HEK293 (cell line): Measurements from ENCODE around the gene HSD11B1.

Source experiments
- CTCF ChIA-PET: fragments of 350-600 bp; formaldehyde crosslinking; extraction: SDS; loops from one replicate; lab custom pipeline; 2021; ENCODE audit warnings: antibody characterized with exemption; lab: Yijun Ruan, JAX
- POLR2A ChIA-PET: fragments of 300-600 bp; formaldehyde crosslinking; extraction: SDS; loops from one replicate; lab custom pipeline; 2020; ENCODE audit warnings: antibody characterized with exemption, inconsistent platforms; lab: Yijun Ruan, JAX
- H3K27ac ChIP-seq: fragments of 200-500 bp; sonication (Bioruptor generic); 2 replicates; pipeline ENCODE4 v1.5.1; 2014; ENCODE audit warnings: low read depth, low read length, control low read depth, inconsistent platforms; ENCODE audit errors: extremely low read depth
- H3K36me3 ChIP-seq, 2 experiments: fragments of 200-500 bp in 1 of 2; sonication (Bioruptor generic) in 1 of 2; 1 replicate in 1 of 2; 2 replicates in 1 of 2; pipeline ENCODE4 v1.5.1; 2014 to 2017; ENCODE audit warnings: inconsistent platforms in 2 of 2, low read length in 2 of 2; ENCODE audit not compliant: control insufficient read depth in 2 of 2, insufficient read depth in 1 of 2
- H3K4me1 ChIP-seq: fragments of 200-500 bp; sonication (Bioruptor generic); 2 replicates; pipeline ENCODE4 v1.5.1; 2014; ENCODE audit warnings: mild to moderate bottlenecking, low read length, inconsistent platforms; ENCODE audit not compliant: control insufficient read depth, insufficient read depth
- H3K4me3 ChIP-seq: 2 replicates; pipeline ENCODE4 v1.5.1; 2011; ENCODE audit warnings: low read depth, mild to moderate bottlenecking, control low read depth, low read length, moderate library complexity
- H3K9me3 ChIP-seq: fragments of 200-500 bp; sonication (Bioruptor generic); 2 replicates; pipeline ENCODE4 v1.5.1; 2014; ENCODE audit warnings: low read depth, low read length, inconsistent platforms; ENCODE audit not compliant: control insufficient read depth, insufficient read depth
- HOXC10 ChIP-seq: sonication (generic); formaldehyde crosslinking; IDR thresholded peaks from 2 replicates; pipeline ENCODE4 v1.8.1; 2023; ENCODE audit warnings: mild to moderate bottlenecking, missing genetic modification reagents
- OSR2 ChIP-seq: fragments of 450-650 bp; formaldehyde crosslinking; IDR thresholded peaks from 2 replicates; pipeline ENCODE4 v1.5.1; 2016; ENCODE audit warnings: missing biosample characterization, missing genetic modification characterization
- SETDB1 ChIP-seq: IDR thresholded peaks from one replicate; pipeline ENCODE4 v1.6.1; 2017; ENCODE audit warnings: mild to moderate bottlenecking, low read length, moderate library complexity, mixed read lengths; ENCODE audit not compliant: insufficient read length
- SP2 ChIP-seq: fragments of 450-650 bp; formaldehyde crosslinking; IDR thresholded peaks from 2 replicates; pipeline ENCODE4 v1.5.1; 2016; ENCODE audit warnings: missing biosample characterization, missing genetic modification characterization
- SP7 ChIP-seq: fragments of 450-650 bp; formaldehyde crosslinking; IDR thresholded peaks from 2 replicates; pipeline ENCODE4 v1.5.1; 2016; ENCODE audit warnings: missing biosample characterization, missing genetic modification characterization
- YY1 ChIP-seq: fragments of 450-650 bp; formaldehyde crosslinking; IDR thresholded peaks from 2 replicates; pipeline ENCODE4 v1.5.1; 2018; ENCODE audit warnings: missing biosample characterization, missing genetic modification characterization
- ZFP41 ChIP-seq: fragments of 450-650 bp; formaldehyde crosslinking; IDR thresholded peaks from 2 replicates; pipeline ENCODE4 v1.5.1; 2016; ENCODE audit warnings: missing biosample characterization, missing genetic modification characterization, borderline replicate concordance
- ZIC2 ChIP-seq: fragments of 450-650 bp; formaldehyde crosslinking; IDR thresholded peaks from 2 replicates; pipeline ENCODE4 v1.5.1; 2016; ENCODE audit warnings: missing biosample characterization, missing genetic modification characterization
- ZNF121 ChIP-seq: fragments of 450-650 bp; formaldehyde crosslinking; IDR thresholded peaks from 2 replicates; pipeline ENCODE4 v1.5.1; 2016; ENCODE audit warnings: missing biosample characterization, missing genetic modification characterization
- ZNF157 ChIP-seq: fragments of 450-650 bp; formaldehyde crosslinking; IDR thresholded peaks from 2 replicates; pipeline ENCODE4 v1.5.1; 2016; ENCODE audit warnings: missing biosample characterization, missing genetic modification characterization
- ZNF169 ChIP-seq: fragments of 450-650 bp; formaldehyde crosslinking; IDR thresholded peaks from 2 replicates; pipeline ENCODE4 v1.5.1; 2016; ENCODE audit warnings: missing biosample characterization, missing genetic modification characterization
- ZNF19 ChIP-seq: fragments of 450-650 bp; formaldehyde crosslinking; IDR thresholded peaks from 2 replicates; pipeline ENCODE4; 2016; ENCODE audit warnings: missing biosample characterization, missing genetic modification characterization, low read depth
- ZNF223 ChIP-seq: fragments of 450-650 bp; formaldehyde crosslinking; IDR thresholded peaks from 2 replicates; pipeline ENCODE4 v1.5.1; 2016; ENCODE audit warnings: missing biosample characterization, missing genetic modification characterization
- ZNF23 ChIP-seq: fragments of 450-650 bp; formaldehyde crosslinking; IDR thresholded peaks from 2 replicates; pipeline ENCODE4 v1.5.1; 2016; ENCODE audit warnings: missing biosample characterization, missing genetic modification characterization, borderline replicate concordance
- ZNF391 ChIP-seq: fragments of 450-650 bp; formaldehyde crosslinking; IDR thresholded peaks from 2 replicates; pipeline ENCODE4 v1.5.1; 2016; ENCODE audit warnings: low read depth, missing biosample characterization, missing genetic modification characterization, borderline replicate concordance
- ZNF433 ChIP-seq: fragments of 450-650 bp; formaldehyde crosslinking; IDR thresholded peaks from 2 replicates; pipeline ENCODE4 v1.5.1; 2016; ENCODE audit warnings: missing biosample characterization, missing genetic modification characterization, low read depth
- ZNF510 ChIP-seq: fragments of 450-650 bp; formaldehyde crosslinking; IDR thresholded peaks from 2 replicates; pipeline ENCODE4 v1.5.1; 2018; ENCODE audit warnings: mild to moderate bottlenecking, missing genetic modification characterization, missing biosample characterization; ENCODE audit not compliant: insufficient replicate concordance
- ZNF514 ChIP-seq: fragments of 450-650 bp; formaldehyde crosslinking; IDR thresholded peaks from 2 replicates; pipeline ENCODE4 v1.5.1; 2016; ENCODE audit warnings: missing biosample characterization, missing genetic modification characterization
- ZNF529 ChIP-seq: fragments of 450-650 bp; formaldehyde crosslinking; IDR thresholded peaks from 2 replicates; pipeline ENCODE4 v1.5.1; 2017; ENCODE audit warnings: missing genetic modification characterization, missing biosample characterization; ENCODE audit not compliant: insufficient replicate concordance
- ZNF701 ChIP-seq: fragments of 450-650 bp; formaldehyde crosslinking; IDR thresholded peaks from 2 replicates; pipeline ENCODE4 v1.5.1; 2016; ENCODE audit warnings: missing biosample characterization, missing genetic modification characterization
- ZNF704 ChIP-seq: fragments of 450-650 bp; formaldehyde crosslinking; IDR thresholded peaks from 2 replicates; pipeline ENCODE4 v1.5.1; 2016; ENCODE audit warnings: missing biosample characterization, missing genetic modification characterization
- ZNF830 ChIP-seq: fragments of 450-650 bp; IDR thresholded peaks from 2 replicates; pipeline ENCODE4 v1.5.0; 2018; ENCODE audit warnings: missing biosample characterization, missing genetic modification characterization, low read depth, mild to moderate bottlenecking, moderate library complexity
- ZNF843 ChIP-seq: fragments of 450-650 bp; formaldehyde crosslinking; IDR thresholded peaks from 2 replicates; pipeline ENCODE4 v1.5.1; 2016; ENCODE audit warnings: missing biosample characterization, missing genetic modification characterization
- ZSCAN4 ChIP-seq: fragments of 450-650 bp; formaldehyde crosslinking; IDR thresholded peaks from 2 replicates; pipeline ENCODE4 v1.5.1; 2017; ENCODE audit warnings: missing biosample characterization, missing genetic modification characterization
- ZSCAN5A ChIP-seq: fragments of 450-650 bp; formaldehyde crosslinking; IDR thresholded peaks from 2 replicates; pipeline ENCODE4 v1.5.1; 2016; ENCODE audit warnings: missing biosample characterization, missing genetic modification characterization
- ZXDB ChIP-seq: fragments of 450-650 bp; formaldehyde crosslinking; IDR thresholded peaks from 2 replicates; pipeline ENCODE4 v1.5.1; 2016; ENCODE audit warnings: missing biosample characterization, missing genetic modification characterization

Gene HSD11B1

GRCh38 chr1:209667708-209668107 lies 36.9 kb upstream of the HSD11B1 start (continued):
- TF ChIP-seq ZFP41 (tag by site-specific recombination) (no peak), OSR2 (tag by site-specific recombination) (no peak), ZNF529 (tag by site-specific recombination) (no peak), ZNF510 (no peak), HOXC10 (CRISPR knock-in tag) (no peak), ZSCAN4 (tag by site-specific recombination) (no peak)
- TF ChIP-seq, all 188 proteins: peak for 0

- ChIA-PET CTCF (interaction anchor here (1.0 kb wide), 1 partner anchor 190 kb away, joined by 3 read pairs; no protein-coding TSS in a partner anchor), POLR2A (no interaction called here)
- H3K4me1 ChIP-seq = no peaks in the 10 kb centered on the region
These were observed 34.1 kb upstream of the HSD11B1 start for GRCh38 chr1:209670441-209671082.

GRCh38 chr1:209672705-209673630 lies 31.7 kb upstream of the HSD11B1 start:
- no peak for TF ChIP-seq ZNF830 (tag by site-specific recombination)
- no peak for TF ChIP-seq ZNF514 (tag by site-specific recombination)
- no peak for TF ChIP-seq ZNF433 (tag by site-specific recombination)
- no peak for TF ChIP-seq ZNF157 (tag by site-specific recombination)
- TF ChIP-seq ZNF701 (tag by site-specific recombination) = no peak
- TF ChIP-seq SETDB1 = no peak
- TF ChIP-seq ZNF169 = no peak
- TF ChIP-seq ZNF843 (tag by site-specific recombination) = no peak
- no peak for TF ChIP-seq ZSCAN5A (tag by site-specific recombination)
- no peak for TF ChIP-seq YY1 (tag by site-specific recombination)
- no peak for TF ChIP-seq ZNF223
- Histone ChIP-seq H3K27ac (no peak overlapping the region), H3K4me1 (no peaks in the 10 kb centered on the region), H3K36me3 (no peaks in the 10 kb centered on the region), H3K9me3 (no peaks in the 10 kb centered on the region), H3K4me3 (no peak overlapping the region)
- POLR2A ChIA-PET = no interaction called here
- CTCF ChIA-PET = interaction anchor here (0.7 to 1.1 kb wide), 6 partner anchors 13 to 1471 kb away, joined by 3 to 6 read pairs (median 4); no protein-coding TSS in a partner anchor

More at GRCh38 chr1:209670441-209671082, 34.1 kb upstream of the HSD11B1 start:
- no peak overlapping the region for H3K27ac ChIP-seq
- H3K9me3 ChIP-seq = no peaks in the 10 kb centered on the region
- no peaks in the 10 kb centered on the region for H3K36me3 ChIP-seq
- no peak for TF ChIP-seq ZNF121 (tag by site-specific recombination)
- TF ChIP-seq SP7 (tag by site-specific recombination) = no peak
- TF ChIP-seq ZIC2 (tag by site-specific recombination) = peak; percentile 87
- no peak for TF ChIP-seq SP2
- no peak for TF ChIP-seq ZNF19 (tag by site-specific recombination)
- no peak for TF ChIP-seq ZNF23 (tag by site-specific recombination)
- no peak for TF ChIP-seq ZXDB (tag by site-specific recombination)
- TF ChIP-seq ZNF391 (tag by site-specific recombination) = no peak
- no peak for TF ChIP-seq ZNF704 (tag by site-specific recombination)
- no peak overlapping the region for H3K4me3 ChIP-seq
